SU-DHL-6 (cell line): ENCODE results near the gene CFAP68.

Source experiments
- H2AFZ ChIP-seq: fragments of 200-600 bp; sonication (generic); 2 replicates; pipeline ENCODE4 v1.6.1; 2014; ENCODE audit warnings: low read depth, mild to moderate bottlenecking, moderate library complexity, mixed read lengths, antibody characterized with exemption, low read length; ENCODE audit not compliant: severe bottlenecking
- H3F3A ChIP-seq: fragments of 200-600 bp; shearing (Covaris generic); 2 replicates; pipeline ENCODE4 v1.6.0; 2016; ENCODE audit warnings: antibody characterized with exemption, mild to moderate bottlenecking; ENCODE audit not compliant: insufficient read depth
- H3K27ac ChIP-seq: fragments of 200-600 bp; sonication (generic); 2 replicates; pipeline ENCODE4 v1.5.1; 2016; ENCODE audit warnings: low read depth, mild to moderate bottlenecking, low read length, moderate library complexity, mixed read lengths
- H3K27me3 ChIP-seq: fragments of 200-600 bp; sonication (generic), shearing (Covaris generic); 2 replicates; pipeline ENCODE4 v1.6.0; 2014; ENCODE audit warnings: mild to moderate bottlenecking, low read length
- H3K36me3 ChIP-seq: fragments of 200-600 bp; sonication (generic); 2 replicates; pipeline ENCODE4 v1.6.1; 2014; ENCODE audit warnings: mild to moderate bottlenecking, low read length, mixed read lengths
- H3K4me2 ChIP-seq: fragments of 300-600, 200-600 bp; shearing (Covaris generic), sonication (generic); 2 replicates; pipeline ENCODE4 v1.6.0; 2014; ENCODE audit warnings: low read length, low read depth, mild to moderate bottlenecking; ENCODE audit not compliant: poor library complexity, severe bottlenecking
- H3K4me3 ChIP-seq: fragments of 200-600 bp; sonication (generic); 2 replicates; pipeline ENCODE4 v1.5.1; 2014; ENCODE audit warnings: antibody characterized with exemption, low read length, mild to moderate bottlenecking, mixed read lengths; ENCODE audit not compliant: insufficient read depth, poor library complexity, severe bottlenecking
- H3K79me2 ChIP-seq: fragments of 200-600 bp; sonication (generic); 2 replicates; pipeline ENCODE4 v1.6.1; 2014; ENCODE audit warnings: mild to moderate bottlenecking, low read length, moderate library complexity; ENCODE audit not compliant: insufficient read depth
- H3K9ac ChIP-seq: fragments of 200-600 bp; sonication (generic); 2 replicates; pipeline ENCODE4 v1.7.0; 2014; ENCODE audit warnings: mild to moderate bottlenecking, low read length
- H3K9me2 ChIP-seq: fragments of 200-600 bp; sonication (generic); replicated peaks from 2 replicates; pipeline ENCODE4 v1.6.1; 2014; ENCODE audit warnings: low read length; ENCODE audit not compliant: insufficient read depth
- H3K9me3 ChIP-seq: fragments of 200-600 bp; sonication (generic); 2 replicates; pipeline ENCODE4 v1.6.1; 2014; ENCODE audit warnings: low read length, mixed read lengths; ENCODE audit not compliant: insufficient read depth
- H4K20me1 ChIP-seq: fragments of 200-600 bp; sonication (generic); 2 replicates; pipeline ENCODE4 v1.6.1; 2014; ENCODE audit warnings: low read depth, mild to moderate bottlenecking, antibody characterized with exemption, low read length, moderate library complexity, mixed read lengths
- CTCF ChIP-seq: fragments of 200-600 bp; sonication (generic); IDR thresholded peaks from one replicate; pipeline ENCODE4 v1.5.1; 2017; ENCODE audit warnings: antibody characterized with exemption, mild to moderate bottlenecking, low read length, moderate library complexity; ENCODE audit not compliant: insufficient read depth, poor library complexity, severe bottlenecking
- EZH2phosphoT487 ChIP-seq: fragments of 200-600 bp; sonication (generic), shearing (Covaris generic); conservative IDR thresholded peaks from 2 replicates; pipeline ENCODE4 v1.6.1; 2018; ENCODE audit warnings: mild to moderate bottlenecking, antibody characterized with exemption, low read length, moderate library complexity, mixed read lengths

The CFAP68 gene

DNA sequence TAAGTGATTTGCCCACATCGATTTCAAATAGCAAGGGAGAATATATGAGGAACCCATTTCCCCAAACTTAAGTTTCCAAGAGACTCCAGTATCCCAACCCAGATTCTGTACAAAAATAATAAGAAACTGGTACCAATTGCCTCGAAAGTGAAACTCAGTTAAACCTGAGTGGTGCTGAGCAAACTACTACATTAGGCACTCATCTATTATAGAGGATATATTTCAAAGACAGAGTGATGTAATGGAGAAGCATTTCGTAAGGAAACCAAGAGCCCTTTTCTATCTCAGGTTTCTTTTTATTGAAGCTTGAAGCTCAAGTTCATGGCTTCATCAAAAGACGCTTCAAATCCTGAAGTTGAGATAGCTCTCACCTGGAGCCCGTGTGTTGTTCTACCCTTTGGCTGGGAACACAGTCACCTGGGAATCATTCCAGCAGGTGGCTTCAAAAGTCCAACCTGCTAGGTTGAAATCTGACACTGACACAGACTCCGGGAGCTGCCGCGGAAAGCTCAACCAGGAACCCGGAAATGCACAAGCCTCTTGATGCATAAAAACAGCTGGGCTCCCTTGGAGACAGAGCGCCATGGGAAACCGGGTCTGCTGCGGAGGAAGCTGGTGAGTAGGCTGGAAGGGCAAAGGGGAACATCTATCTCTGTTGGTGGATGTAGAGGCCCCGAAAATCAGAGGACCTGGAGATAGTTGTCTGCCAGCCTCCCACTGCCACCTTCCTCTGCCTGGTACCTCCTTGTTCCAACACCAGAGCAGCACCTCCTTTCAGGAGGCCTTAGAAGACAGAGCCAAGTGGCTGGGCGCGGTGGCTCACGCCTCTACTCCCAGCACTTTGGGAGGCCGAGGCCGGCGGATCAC, 39.3 kb downstream of the CFAP68 start, which contains the start of gene C11orf52:
TSS of gene C11orf52 (plus strand) at position 524 of the 867 bp plus-strand sequence. CDS start at position 584, 60 bp downstream.
- H3K27ac ChIP-seq: no peak within 1 kb of the TSS
- H3K9me2 ChIP-seq: no peaks in the 10 kb centered on the region
- no peaks in the 10 kb centered on the region for H3K27me3 ChIP-seq
- H3K9ac ChIP-seq: no peak within 1 kb of the TSS
- H3K79me2 ChIP-seq: no peaks in the 10 kb centered on the region
- no peaks in the 10 kb centered on the region for H3F3A ChIP-seq
- no peaks in the 10 kb centered on the region for H4K20me1 ChIP-seq
- H3K4me3 ChIP-seq: no peak within 1 kb of the TSS
- no peaks in the 10 kb centered on the region for H3K36me3 ChIP-seq
- TF ChIP-seq EZH2phosphoT487 (no peak), CTCF (no peak)
- no peak within 1 kb of the TSS for H3K4me2 ChIP-seq
- no peaks in the 10 kb centered on the region for H3K9me3 ChIP-seq
- H2AFZ ChIP-seq: no peak within 1 kb of the TSS

DNA sequence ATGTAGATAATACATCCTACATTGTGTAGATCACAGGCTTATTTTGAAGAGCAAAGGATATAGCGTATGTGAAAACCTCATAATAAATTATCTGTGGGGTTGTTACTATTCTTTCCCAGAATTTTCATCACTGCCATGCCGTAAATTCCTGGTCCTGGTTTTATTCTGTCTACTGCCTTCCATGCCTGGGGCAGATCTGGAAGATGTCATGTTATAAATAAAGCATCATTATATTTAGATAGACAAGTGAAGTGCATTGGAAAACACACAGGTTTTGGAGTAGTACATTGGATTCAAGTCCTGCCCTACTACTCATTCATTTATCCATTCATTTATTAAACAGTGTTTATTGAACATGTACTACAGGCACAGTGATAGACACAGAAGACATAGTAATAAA, 41.6 kb downstream of the CFAP68 start:
- no peaks in the 10 kb centered on the region for H3K9me2 ChIP-seq
- H4K20me1 ChIP-seq: no peaks in the 10 kb centered on the region
- no peaks in the 10 kb centered on the region for H3K27me3 ChIP-seq
- H3K9me3 ChIP-seq: no peaks in the 10 kb centered on the region
- H2AFZ ChIP-seq: no peak overlapping the region
- no peak overlapping the region for H3K9ac ChIP-seq
- H3K79me2 ChIP-seq: no peaks in the 10 kb centered on the region
- no peaks in the 10 kb centered on the region for H3F3A ChIP-seq
- no peak overlapping the region for H3K4me2 ChIP-seq
- H3K36me3 ChIP-seq: no peaks in the 10 kb centered on the region
- TF ChIP-seq EZH2phosphoT487 (no peak), CTCF (no peak)
- no peak overlapping the region for H3K27ac ChIP-seq
- H3K4me3 ChIP-seq: no peak overlapping the region

GRCh38 chr11:111921541-111922230, 42.3 kb downstream of the CFAP68 start:
- no peak overlapping the region for H2AFZ ChIP-seq
- H3K36me3 ChIP-seq: no peaks in the 10 kb centered on the region
- no peaks in the 10 kb centered on the region for H3K27me3 ChIP-seq
- no peak overlapping the region for H3K9ac ChIP-seq
- no peak overlapping the region for H3K27ac ChIP-seq
- TF ChIP-seq EZH2phosphoT487: no peak
- TF ChIP-seq CTCF: no peak
- H3K79me2 ChIP-seq: no peaks in the 10 kb centered on the region
- no peaks in the 10 kb centered on the region for H3K9me2 ChIP-seq
- no peaks in the 10 kb centered on the region for H3F3A ChIP-seq
- H3K4me2 ChIP-seq: no peak overlapping the region
- no peak overlapping the region for H3K4me3 ChIP-seq
- no peaks in the 10 kb centered on the region for H3K9me3 ChIP-seq
- H4K20me1 ChIP-seq: no peaks in the 10 kb centered on the region
